CD4-positive, alpha-beta T cell treated with Interleukin-17A for 1 hour (primary cell): Measurements from ENCODE around the gene PITPNC1.
"Not testable (repeated sequence)": the region's sequence is repeated elsewhere in the genome, so short reads cannot be mapped to it uniquely, and the experiment has no call there.

Source experiments
- DNase-seq: peaks from one replicate; pipeline ENCODE4 v3.0.0-alpha.2; 2020

PITPNC1 gene

DNA sequence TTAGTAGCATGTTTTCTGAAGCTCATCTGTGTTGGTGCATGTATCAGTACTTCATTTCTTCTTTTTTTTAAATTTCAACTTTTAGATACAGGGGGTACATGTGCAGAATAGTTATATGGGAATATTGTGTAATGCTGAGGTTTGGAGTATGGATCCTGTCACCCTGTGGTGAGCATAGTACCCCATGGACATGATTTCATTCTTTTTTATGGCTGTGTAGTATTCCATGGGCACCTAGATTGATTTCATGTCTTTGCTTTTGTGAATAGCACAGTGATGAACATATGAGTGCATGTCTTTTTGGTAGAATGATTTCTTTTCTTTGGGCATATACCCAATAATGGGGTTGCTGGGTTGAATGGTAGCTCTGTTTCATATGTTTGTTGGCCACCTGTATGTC lies 285.6 kb downstream of the PITPNC1 start:
- DNase-seq, result no peak

DNA sequence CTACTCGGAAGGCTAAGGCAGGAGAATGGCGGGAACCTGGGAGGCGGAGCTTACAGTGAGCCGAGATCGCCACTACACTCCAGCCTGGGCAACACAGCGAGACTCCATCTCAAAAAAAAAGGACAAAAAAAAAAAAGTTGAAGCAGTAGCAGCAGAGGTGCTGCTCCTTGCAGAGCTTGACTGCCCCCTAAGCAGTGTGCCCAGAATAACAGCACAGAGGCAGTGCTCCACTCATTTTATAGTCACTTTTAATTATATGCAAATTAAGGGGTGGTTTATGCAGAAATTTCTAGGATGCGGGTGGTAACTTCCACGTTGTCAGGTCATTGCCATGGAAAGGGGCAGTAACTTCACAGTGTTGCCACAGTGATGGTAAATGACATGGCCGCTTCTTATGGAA lies 286.4 kb downstream of the PITPNC1 start:
- DNase-seq, result no peak

- no peak for DNase-seq
These were observed 288.9 kb downstream of the PITPNC1 start for GRCh38 chr17:67666028-67666427.

DNA sequence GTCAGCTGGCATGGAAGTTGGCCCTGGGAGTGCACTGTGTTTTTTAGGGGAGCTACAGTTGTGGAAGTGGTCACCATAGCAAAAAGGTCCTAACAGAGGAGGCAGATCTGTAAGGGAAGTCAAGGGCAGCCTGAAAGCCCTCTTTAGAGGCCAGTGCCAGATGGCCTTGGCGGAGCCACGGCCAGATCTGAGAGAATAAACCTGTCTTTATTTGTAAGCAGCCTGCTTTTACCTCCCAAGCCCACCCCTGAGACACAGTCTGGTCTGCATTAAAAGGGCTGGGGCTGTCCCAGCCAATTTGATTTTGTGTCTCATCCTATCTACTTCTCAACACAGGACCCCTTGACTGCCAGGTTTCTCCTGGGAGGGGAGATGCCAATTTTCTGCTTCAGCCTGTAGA lies 289.6 kb downstream of the PITPNC1 start:
- no peak for DNase-seq

DNA sequence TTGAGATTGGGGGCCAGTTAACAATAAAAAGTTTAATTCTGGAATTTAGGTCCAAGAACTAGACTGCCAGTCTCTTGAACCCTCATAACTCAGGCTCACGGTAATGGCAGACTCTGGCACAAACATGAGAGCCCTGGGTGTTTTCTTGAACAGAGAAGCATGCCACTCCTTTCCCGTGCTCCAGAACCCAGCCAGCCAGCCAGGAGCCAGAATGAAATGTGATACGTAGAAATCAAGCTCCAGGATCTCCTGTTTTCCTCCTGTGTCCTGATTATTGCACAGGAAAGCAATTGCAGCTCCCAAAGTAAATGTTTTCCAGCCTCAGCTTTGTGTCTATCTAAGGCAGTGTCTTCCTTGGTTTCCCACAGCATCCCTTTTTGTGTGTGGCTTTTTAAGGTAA lies 294.4 kb downstream of the PITPNC1 start:
- DNase-seq, result no peak

- DNase-seq, result no peak
These were observed 295.7 kb downstream of the PITPNC1 start for GRCh38 chr17:67672592-67673335.

DNA sequence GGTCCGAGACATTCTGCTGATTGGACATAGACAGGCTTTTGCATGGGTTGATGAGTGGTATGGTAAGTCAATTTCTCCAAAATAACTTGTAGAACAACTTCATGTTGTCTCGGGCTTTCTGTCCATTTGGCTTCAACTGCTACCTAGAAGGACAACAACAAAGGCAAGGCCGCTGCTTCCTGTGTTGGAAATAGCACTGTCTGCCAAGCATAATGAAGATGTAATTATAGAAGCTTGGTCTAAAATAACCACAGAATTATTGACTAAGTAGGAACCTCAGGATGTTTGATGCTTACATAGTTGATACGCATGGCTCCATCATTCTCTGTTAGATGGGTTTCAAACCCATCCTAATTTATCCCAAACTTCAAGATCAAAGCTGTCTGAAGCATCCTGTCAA lies 298.4 kb downstream of the PITPNC1 start:
- DNase-seq, result no peak

GRCh38 chr17:67676305-67676704 lies 299.2 kb downstream of the PITPNC1 start:
- no peak for DNase-seq

- DNase-seq, result no peak
These were observed 301.3 kb downstream of the PITPNC1 start for GRCh38 chr17:67678414-67678813.

GRCh38 chr17:67679225-67679624 lies 302.1 kb downstream of the PITPNC1 start:
- no peak for DNase-seq

GRCh38 chr17:67679721-67680120 lies 302.6 kb downstream of the PITPNC1 start:
- no peak for DNase-seq

DNA sequence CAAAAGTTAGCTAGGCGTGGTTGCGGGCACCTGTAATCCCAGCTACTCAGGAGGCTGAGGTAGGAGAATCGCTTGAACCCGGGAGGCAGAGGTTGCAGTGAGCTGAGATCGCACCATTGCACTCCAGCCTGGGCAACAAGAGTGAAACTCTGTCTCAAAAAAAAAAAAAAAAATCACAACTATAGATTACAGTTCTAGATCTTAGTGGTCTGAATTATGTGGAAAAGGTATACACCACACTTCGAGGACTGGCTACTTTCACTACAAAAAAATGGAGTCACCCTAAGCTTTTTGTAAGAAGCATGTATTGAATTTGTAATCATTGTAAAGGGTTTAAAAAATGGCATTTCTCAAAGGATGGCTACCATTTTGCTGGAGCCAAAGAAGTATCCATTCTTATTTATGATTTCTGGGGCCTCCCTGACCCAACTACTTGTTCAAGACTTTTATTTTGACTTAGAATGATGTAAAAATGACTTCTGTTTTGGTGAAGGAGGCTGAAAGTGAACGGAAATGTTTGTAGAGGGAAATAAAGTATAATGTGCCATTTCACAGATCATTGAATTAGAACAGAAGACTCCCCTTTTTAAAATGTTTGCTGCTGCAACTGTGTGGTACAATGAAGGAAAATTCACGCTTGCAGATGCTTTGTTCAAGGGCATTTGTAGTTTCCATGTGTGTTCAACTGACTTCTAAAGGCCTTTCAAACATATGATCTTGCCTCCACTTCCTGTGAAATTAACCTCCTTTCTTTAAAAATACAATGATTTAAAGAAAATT lies 303.6 kb downstream of the PITPNC1 start:
- no peak for DNase-seq

DNA sequence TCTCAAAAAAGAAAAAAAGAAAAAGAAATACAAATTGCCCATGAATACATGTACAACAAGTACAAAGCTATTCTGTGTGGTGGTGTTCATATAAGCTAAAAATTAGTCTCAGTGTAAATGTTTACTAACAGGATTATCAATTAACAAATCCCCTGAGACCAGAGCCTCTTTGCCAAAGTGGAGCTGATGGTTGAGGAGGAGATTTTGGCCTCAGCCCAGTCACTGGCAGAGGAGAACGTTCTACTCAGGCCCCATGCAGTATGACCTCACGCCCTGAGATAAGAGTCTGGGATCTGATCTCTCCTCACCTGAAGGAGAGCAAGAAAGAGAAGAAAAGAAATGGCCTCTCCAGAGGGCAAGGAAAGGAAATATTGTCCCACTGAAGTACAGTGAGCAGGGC lies 305.1 kb downstream of the PITPNC1 start:
- DNase-seq, result no peak

DNA sequence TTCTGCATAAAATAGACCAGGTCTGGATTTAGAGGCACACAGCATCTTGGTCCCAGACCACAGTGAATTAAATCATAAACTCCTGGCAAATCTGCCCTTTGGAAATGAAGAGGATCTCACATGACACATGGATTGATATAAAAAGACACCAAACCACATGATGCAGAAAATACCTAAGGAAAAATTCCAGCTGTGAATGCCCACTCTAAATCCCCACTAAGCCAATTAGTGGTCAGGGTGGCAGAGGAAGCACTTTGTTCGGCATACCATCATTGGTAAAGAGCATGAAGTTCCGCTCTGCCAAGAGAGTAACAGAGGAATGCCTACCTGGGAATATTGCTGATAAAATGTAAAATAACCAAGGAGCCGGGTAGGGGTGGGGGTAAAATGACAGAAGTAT lies 308.3 kb downstream of the PITPNC1 start:
- DNase-seq, result no peak

DNA sequence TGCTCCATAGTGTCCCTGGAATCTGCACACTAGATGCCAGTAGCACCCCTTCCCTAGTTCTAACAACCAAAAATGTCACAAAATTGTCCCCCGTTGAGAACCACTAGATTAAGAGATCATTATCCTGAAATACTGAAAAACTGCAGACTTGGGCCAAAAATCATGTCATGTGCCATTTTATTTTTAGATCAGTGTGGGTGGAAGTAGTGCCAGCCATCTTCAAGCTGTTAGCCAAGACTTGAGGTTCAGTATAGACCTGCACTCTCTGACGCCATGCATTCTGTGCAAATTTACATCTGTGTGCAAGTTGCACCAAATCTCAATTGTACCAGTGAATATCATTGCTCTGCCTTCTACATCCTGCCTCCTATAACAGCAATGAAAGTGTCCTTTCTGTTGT lies 309.2 kb downstream of the PITPNC1 start:
- no peak for DNase-seq

GRCh38 chr17:67687511-67687910 lies 310.4 kb downstream of the PITPNC1 start:
- no peak for DNase-seq

- peak; percentile 77 for DNase-seq
These were observed 312.6 kb downstream of the PITPNC1 start for GRCh38 chr17:67689534-67690177.

GRCh38 chr17:67693811-67694210 lies 316.7 kb downstream of the PITPNC1 start:
- DNase-seq, result no peak

- no peak for DNase-seq
These were observed 319.3 kb downstream of the PITPNC1 start for GRCh38 chr17:67696347-67696746.

- DNase-seq, result no peak
These were observed 319.9 kb downstream of the PITPNC1 start for GRCh38 chr17:67696853-67697498.

GRCh38 chr17:67700037-67700724 lies 323.1 kb downstream of the PITPNC1 start:
- DNase-seq, result no peak

DNA sequence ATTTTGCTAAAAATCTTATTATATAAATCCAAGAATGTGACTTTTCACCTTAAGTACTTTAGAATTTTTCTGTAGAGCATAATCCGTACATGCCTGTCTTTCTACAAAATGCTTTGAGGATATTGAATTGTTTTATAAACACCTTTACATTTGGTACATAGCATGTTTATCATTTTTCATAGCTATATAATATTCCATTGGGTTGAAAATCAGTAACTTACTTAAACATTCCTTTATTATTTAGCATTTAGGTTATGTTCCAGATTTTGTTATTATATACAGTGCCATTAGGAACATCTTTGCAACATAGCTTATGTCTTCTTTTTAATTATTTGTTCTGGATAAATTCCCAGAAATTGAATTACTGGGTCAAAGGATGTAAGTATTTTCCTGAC lies 323.6 kb downstream of the PITPNC1 start:
- DNase-seq, result no peak

GRCh38 chr17:67702861-67703260 lies 325.8 kb downstream of the PITPNC1 start:
- DNase-seq, result not testable (repeated sequence)
